ENCODE results near the gene TKT.
A peak's percentile ranks its signal among the peaks of the same experiment; 100 is the strongest.
"Not testable (repeated sequence)": the region's sequence is repeated elsewhere in the genome, so short reads cannot be mapped to it uniquely, and the experiment has no call there.

TKT gene, protein sequence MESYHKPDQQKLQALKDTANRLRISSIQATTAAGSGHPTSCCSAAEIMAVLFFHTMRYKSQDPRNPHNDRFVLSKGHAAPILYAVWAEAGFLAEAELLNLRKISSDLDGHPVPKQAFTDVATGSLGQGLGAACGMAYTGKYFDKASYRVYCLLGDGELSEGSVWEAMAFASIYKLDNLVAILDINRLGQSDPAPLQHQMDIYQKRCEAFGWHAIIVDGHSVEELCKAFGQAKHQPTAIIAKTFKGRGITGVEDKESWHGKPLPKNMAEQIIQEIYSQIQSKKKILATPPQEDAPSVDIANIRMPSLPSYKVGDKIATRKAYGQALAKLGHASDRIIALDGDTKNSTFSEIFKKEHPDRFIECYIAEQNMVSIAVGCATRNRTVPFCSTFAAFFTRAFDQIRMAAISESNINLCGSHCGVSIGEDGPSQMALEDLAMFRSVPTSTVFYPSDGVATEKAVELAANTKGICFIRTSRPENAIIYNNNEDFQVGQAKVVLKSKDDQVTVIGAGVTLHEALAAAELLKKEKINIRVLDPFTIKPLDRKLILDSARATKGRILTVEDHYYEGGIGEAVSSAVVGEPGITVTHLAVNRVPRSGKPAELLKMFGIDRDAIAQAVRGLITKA

DNA sequence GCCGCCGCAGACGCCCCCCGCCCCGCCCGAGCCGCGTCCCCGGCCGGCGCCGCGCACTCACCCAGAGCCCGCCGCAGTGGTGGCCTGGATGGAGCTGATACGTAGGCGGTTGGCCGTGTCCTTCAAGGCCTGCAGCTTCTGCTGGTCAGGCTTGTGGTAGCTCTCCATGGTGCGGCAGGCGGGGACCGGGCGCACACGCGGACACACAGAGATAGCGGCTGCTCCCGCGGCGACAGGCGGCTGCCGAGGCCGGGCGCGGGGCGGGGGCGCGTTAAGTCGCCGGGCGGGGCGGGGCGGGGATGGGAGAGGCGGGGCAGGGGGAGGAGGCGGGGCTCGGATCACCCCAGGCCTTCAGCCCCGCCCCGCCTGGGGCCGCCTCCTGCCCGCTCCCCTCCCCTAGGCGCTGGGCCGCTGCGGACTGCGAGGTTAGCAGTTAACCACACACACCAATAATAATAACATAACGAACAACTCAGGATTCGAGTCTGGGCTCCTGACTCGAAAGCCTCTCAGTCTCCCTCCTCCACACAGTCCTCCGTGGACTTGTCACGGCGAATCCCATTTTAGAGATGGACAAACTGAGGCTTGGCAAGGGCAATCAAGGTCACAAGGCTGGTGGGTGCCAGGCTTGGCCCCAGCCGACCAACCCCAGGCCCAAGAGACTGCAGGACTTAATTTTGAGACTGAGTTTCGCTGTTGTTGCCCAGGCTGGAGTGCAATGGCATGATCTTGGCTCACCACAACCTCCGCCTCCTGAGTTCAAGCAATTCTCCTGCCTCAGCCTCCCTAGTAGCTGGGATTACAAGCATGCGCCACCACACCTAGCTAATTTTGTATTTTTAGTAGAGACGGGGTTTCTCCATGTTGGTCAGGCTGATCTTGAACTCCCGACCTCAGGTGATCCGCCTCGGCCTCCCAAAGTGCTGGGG is at the start of gene TKT:
Gene TKT, minus strand, starts transcription at position 248 of the 929 bp plus-strand sequence. Its CDS starts 80 bp downstream, at position 168.
- DNase-seq, result peak; percentile 87

DNA sequence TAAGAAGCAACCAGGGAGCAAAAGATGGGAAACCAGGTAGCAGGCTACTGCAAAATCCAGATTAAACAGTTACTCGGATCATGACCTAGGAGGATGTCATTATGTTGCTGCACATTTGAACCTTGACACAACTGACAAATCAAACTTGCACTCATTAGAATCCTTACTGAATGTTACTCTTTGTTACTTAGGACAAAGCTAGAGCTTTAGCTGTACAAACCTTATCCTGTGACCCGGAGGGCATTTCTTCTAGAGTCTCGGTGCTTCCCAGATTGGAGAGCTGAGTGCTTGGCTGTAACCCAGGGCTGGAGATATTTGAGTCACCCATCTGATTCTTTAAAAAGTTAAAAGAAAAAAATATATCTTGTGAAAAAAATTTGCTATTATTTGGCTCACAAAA is 48.1 kb upstream of the TKT start:
- no peak for DNase-seq

DNA sequence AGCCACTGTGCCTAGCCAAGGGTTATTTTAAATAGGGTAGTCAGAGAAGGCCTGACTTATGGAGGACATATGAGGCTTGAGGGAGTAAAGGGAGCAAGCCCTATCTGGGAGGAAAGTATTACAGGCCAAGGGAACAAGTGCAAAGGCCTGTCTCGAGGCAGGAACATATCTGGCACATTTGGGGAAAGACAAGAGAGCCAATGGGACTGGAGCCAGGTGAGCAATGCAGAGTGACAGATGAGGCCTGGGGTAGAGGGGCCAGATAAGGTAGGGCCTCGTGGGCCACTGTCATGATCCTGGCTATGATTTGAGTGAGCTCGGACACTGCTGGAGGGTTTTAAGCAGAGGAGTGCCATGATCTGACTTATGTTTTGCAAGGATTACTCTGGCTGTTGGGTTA is 47.7 kb upstream of the TKT start:
- DNase-seq, result no peak

DNA sequence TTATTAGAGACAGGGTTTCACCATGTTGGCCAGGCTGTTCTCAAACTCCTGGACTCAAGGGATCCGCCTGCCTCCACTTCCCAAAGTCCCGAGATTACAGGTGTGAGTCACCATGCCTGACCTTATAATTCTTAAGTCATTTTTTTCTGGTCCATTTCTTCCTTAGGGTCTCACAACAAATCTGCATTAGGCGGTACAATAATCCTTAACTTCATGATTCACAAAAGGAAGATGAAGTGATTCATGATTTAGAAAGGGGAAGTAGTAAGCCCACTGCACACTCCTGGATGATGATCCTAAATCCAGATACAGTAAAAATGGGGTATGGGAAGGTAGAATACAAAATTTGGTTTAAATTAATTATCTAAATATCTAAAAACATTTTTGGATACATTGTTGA is 45.0 kb upstream of the TKT start:
- peak; percentile 26 for DNase-seq

DNA sequence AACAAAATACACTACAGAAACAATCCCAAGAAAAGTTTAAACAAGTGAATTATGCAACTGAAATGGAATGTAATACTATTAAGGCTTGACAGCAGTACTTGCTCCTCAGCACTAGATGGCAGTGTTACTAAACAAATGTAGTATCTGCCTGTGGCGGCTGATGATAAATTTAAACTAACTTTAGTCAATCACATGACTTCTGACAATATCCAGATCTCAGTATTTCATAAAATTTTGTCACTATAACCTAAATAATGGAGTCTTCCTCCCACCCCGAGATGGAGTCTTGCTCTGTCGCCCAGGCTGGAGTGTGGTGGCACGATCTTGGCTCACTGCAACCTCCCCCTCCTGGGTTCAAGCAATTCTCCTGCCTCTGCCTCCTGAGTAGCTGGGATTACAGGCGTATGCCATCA is 43.8 kb upstream of the TKT start:
- DNase-seq, result peak; percentile 71

DNA sequence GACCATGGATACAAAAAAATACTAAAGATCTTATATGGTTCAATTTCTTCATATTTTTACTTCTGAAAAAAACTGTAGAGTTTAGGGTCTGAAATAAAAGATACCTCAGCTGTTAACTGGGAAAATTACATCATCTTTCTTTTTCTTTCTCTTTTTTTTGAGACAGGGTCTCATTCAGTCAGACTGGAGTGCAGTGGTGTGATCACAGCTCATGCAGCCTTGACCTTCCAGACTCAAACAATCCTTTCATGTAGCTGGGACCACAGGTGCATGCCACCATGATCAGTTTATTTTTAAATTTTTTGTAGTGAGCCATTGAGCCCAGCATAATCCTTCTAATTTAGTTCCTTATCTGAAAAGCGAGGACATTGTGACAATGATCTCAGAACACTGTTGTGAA is 39.6 kb upstream of the TKT start:
- no peak for DNase-seq

DNA sequence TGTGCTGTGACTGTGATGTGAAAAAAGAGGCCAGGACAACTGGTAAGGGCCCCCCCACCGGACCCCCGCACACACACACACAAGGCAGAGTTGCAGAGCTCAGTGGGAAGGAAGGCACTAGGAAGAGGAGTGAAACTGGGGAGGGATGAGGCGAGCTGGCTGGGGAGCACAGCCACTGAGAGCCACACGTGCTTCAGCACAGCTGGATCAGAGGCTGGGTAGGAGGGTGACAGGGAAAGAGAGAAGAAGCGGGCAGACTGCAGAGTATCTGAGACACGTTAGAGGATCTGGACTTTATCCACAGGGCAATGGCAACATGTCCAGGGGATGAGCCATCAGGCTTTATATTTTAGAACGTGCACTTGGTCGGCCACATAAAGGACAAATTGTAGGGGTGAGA is 38.0 kb upstream of the TKT start:
- DNase-seq, result no peak

DNA sequence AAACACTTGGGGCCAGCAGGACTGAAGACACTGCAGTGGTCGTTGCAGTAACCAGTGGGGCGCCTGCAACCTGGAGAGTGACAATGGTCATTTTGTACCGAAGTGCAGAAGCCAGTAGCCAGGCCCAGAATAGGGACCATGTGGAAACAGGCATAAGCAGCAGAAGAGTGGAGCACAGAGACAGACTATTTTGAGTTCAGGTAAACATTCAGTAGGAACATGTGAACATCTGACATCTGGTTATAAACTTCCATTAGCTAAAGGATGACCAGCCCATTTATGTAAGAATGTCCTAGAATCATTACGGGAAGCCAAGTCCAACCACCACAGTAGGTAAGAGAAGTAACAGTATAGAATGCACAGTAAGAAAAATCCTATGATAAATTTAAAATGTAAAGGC is 32.4 kb upstream of the TKT start:
- DNase-seq, result no peak

DNA sequence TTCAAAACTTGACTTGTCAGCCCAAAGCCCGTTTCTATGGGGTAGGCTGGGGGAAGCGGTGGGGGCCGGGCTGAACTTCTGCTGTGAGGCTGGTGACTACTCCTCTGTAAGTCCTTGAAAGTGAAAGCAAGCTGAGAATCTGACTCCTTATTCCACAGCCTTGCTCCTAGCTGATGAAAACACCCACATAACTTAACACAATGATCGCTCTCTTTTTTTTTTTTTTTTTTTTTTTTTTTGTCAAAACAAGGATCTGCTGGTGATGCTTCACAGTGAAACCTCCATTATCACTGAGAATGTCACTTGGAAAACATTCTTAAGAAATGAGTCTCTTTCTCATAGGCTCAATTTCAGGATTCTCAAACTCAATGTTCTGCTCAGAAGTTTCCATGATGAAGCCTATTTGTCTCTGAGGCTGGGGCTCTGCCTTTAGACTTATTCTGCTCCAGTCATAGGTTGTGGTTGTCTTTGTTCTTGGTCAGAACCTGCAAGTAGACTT is 31.4 kb upstream of the TKT start:
- peak; percentile 77 for DNase-seq

DNA sequence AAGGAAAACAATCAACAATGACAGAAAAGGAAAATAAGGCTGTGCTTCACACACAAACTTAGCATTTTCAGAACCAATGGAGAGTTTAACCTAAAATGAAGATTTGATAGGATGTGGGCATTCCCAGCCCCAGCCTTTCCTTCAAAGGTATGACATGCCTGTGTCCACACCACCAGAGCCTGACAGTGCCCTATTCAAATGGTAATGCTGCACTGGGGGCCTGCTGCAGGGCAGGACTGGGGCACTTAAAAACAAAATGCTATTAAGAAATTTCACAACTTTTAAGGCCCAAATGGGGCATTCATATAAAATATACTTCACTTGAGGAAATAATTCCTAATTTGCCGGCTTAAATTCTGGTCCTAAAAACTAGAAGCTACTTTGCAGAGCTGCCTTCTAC is 30.9 kb upstream of the TKT start:
- no peak for DNase-seq

DNA sequence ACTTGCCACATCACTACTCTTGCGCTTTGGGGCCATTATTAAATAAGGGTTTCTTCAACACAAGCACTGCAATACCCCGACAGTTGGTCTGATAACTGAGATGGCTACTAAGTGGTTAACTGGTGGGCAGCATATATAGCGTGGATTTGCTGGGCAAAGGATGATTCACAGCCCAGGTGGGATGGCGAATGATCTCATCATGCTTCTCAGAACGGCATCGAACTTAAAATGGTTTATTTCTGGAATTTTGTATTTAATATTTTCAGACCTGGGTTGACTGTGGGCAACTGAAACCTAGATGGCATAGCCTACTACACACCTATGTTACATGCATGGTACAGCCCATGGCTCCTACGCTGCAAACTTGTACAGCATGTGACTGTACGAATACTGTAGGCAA is 26.8 kb upstream of the TKT start:
- no peak for DNase-seq

DNA sequence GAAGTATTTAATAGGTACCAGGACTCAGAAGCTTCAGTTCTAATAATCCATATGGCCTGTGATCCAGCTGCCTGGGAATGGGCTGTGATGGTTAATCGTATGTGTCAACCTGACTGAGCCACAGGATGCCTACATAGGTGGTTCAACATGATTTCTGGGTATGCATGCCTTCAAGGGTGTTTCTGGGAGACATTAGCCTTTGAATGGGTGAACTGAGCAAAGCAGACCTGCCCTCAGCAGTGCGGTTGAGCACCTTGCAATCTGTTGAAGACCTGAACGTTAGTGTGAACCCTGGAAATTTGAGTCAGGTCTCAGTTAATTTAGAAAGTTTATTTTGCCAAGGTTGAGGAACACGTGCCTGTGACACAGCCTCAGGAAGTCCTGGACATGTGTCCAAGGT is 22.8 kb upstream of the TKT start:
- no peak for DNase-seq

DNA sequence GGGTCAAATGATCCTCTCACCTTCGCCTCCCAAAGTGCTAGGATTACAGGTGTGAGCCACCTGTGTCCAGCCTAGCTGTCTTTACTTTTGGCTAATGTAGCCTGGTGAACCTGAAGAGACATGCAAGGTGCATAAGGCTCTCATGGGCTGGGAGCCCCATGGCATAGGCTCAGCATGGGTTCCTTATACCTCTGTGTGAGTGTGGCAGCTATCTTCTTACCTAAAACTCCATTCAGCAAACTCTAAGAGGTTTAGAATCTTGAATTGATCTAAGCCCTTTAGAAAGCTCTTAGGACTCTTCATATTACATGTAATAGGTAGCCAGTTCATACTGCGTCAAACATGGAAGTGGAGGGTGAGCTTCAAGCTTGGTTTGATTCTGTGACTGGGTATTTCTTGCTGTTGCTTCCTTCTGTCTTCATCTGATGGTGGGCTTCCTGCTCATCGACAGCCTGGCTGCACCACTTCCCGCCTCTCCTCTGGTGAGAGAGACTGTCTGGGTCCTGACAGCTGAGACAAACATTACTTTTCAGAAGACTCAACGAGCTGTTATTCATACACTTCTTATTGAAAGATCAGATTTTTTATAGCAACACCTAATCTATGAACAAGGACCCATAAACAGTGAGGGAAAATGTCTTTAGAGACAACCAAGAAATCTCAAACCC is 19.2 kb upstream of the TKT start:
- no peak for DNase-seq

DNA sequence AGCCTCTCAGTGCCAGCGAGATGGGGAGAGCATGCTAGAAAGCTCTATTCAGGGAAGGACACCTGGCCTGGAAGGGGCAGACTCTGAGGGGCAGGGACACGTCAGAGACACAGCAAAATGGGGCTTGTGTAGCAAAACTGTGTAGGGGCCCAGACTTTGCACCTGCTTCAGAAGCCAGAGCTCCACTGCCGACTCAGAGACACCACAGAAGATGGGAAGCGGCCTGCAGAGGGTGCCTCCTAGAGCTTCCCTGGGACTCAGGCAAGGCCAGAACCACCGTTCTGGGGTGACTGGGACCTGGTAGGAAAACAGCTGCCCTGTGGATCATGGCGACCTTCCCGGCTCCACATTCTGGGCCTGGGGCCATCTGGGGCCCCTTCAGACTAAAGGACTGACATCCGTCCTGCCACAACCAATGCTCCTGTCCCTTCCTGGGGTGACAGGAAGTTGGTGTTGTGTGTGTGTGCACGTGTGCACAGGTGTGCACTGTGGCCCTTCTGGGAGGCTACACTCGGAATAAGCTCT is 17.4 kb upstream of the TKT start:
- DNase-seq, result no peak

DNA sequence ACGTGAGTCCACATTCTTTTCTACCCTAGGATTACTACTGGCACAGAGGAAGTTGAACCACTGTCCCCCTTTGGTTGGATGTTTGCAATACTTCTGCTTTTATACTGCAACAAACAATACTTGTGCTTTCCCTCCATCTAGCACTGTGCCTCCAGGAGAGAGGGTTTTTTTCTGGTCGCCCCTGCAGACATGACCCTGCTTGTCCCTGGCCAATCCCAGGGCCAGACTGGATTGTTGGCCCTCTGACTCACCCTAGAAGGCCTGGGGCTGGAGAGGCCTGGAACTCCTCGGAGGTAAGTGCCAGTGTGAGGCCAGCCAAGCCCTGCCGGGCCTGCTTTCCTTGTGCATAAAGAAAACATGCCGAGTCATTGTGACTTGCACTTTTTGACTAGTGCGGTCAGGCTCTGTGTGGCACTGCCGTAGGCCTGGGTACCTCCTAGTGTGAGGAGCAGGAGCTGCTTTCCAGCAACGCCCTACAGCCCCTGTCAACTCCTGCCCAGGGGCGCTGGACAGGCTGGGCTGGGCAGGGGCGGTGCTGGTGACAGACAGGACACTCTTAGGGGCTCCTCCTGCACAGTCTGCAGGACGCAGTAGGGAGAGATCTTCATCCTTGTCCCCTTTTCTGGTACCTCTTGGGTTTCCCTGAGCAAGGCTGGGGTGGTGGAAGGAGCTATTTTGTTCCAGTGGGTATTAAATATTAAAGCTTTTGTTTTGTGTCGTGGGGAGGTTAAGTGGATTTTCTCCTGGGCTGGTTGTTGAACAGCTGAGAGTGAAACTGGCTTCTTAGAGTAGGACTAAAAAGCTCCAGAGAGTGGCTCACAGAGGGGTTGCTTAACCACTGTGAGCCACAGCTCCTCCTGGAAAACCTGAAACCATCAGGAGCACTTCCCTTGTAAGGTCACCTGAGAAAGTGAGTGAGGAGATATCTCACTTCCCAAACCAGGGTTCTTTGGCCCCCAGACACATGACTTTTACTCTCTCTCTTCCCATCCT is 14.4 kb upstream of the TKT start:
- DNase-seq, result peak; percentile 87

DNA sequence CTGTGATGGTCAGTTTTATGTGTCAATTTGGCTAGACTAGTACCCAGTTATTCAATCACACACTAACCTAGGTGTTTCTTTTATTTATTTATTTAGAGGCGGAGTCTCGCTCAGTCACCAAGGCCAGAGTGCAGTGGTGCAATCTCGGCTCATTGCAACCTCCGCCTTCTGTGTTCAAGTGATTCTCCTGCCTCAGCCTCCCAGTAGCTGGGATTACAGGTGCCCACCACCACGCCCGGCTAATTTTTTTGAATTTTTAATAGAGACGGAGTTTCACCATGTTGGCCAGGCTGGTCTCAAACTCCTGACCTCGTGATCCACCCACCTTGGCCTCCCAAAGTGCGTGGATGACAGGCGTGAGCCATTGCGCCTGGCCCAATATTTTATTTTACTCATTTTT is 13.4 kb upstream of the TKT start:
- not testable (repeated sequence) for DNase-seq

DNA sequence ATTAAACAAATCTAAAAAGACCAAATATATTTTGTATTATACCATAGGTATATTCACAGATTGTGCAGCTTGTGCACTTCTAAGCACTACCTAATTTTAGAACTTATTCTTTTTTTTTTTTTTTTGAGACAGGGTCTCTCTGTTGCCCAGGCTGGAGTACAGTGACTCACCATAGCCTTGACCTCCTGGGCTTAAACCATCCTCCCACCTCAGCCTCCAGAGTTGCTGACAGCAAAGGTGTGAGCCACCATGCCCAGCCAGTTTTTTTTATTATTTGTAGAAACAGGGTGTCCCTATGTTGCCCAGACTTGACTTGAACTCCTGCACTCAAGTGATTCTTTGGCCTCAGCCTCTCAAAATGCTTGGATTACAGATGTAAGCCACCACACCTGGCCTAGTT is 11.9 kb upstream of the TKT start:
- DNase-seq, result no peak

DNA sequence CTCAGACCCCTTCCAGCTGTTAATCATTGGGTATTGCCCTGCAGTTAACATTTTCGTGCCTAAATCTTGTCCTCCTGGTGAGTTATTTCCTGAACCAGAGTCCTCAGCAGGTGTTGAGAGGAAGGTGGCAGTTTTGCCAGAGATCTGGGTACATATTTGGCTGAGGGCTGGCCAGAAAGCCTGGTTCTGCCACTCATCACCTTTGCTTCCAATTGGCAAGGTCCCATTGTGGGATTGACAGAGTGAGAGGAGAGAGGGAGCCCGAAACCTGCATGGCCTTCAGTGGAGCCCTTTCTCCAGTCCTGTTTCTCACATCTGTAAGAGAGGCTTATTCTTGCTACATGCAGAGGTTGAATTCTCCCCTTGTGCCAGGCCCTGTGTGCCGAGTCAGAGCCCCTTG is 8.9 kb upstream of the TKT start:
- DNase-seq, result no peak

DNA sequence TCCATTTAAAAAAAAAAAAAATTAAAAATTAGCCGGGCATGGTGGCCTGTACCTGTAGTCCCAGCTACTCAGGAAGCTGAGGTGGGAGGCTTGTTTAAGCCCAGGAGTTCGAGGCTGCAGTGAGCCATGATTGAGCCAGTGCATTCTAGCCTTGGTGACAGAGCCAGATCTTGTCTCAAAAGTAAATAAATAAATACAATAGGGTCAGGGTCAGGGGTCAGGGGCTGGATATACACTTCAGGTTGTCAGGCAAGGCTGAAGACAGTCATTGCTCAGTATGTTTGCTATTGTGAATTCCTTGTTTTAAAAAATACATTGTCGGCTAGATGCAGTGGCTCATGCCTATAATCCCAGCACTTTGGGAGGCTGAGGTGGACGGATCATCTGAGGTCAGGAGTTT is 8.1 kb upstream of the TKT start:
- DNase-seq, result no peak

DNA sequence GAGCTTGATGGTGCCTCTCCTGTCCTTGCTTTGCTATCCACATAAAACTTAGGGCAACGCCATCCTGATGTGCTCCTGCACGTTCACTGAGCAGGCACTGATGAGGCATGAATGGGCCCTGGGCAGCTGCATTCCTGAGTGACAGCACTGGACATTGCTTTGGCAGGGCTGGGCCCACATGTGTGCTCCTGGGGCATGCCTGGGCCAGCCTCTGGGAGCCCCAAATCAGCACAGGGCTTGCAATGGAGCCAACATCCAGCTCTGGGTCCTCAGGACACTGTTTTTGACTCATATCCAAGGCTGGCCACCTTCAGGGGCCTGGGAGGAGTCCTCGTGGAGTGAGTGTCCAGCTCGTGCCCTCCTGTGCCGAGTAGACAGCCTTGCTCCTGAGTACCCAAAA is 5.9 kb upstream of the TKT start:
- DNase-seq, result no peak

DNA sequence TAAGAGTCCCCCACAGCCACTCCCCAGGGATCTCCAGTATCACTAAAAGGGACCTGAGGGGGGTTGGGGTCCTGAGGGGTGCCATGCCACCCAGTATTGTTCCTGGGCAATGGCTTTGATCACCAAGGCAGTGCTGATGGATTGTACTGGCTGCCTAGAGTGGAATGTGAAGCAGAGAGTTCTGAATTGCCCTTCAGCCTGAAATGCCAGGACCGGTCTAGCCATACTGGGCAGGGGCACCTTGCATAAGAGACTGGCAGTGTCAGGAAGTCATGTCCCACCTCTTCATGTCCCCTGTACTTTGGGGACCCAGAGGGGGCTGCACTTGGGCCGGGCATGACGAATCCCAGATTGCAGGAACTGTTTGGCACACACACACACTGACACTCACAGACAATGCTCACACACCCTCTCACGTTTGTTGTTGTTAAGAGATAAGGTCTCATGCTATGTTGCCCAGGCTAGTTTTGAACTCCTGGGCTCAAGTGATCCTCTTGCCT is 4.5 kb upstream of the TKT start:
- no peak for DNase-seq

Data from inflammatory macrophage treated with lipopolysaccharide for 4 hours (primary cell).